ENCODE data around the gene MESP2.

MESP2 gene

GRCh38 chr15:89749054-89749453, 27.1 kb upstream of the MESP2 start:
- no peak for DNase-seq (ENCODE audit: low read depth)
- in situ Hi-C loops (cut with HindIII; ENCODE audit: low sequenced_read_pairs), result no loop called here
- no peak for TF ChIP-seq CTCF (IDR thresholded peaks at IDR 0.05; ENCODE audit: low read depth, low read length, missing control alignments)
- no peak overlapping the region for H3K4me3 ChIP-seq (ENCODE audit: low read depth, low read length)

DNA sequence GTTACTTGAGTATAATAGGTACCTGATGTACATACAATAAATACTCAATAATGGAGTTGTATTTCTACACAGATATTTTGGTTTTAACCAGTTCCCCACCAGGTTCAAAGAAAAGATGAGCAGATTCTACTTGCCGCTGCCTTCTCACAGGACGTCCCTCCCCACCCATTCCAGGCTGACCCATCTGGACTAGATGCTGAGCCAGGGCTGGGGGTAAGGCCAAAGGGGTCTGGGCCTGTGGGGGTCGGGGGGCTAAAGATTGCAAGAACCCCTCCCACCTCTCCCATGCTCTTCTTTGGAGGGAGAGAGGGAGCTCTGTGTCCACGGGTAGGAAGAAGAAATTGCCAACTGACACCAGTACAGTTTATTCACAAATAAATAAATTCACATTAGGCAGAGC, 26.6 kb upstream of the MESP2 start:
- H3K4me3 ChIP-seq (ENCODE audit: low read depth, low read length), result no peak overlapping the region
- no peak for TF ChIP-seq CTCF (IDR thresholded peaks at IDR 0.05; ENCODE audit: low read depth, low read length, missing control alignments)
- in situ Hi-C loops (cut with HindIII; ENCODE audit: low sequenced_read_pairs), result no loop called here
- DNase-seq (ENCODE audit: low read depth), result no peak

- no peak for TF ChIP-seq CTCF (IDR thresholded peaks at IDR 0.05; ENCODE audit: low read depth, low read length, missing control alignments)
- in situ Hi-C loops (cut with HindIII; ENCODE audit: low sequenced_read_pairs), result no loop called here
- peak overlapping the region; percentile 47 for H3K4me3 ChIP-seq (ENCODE audit: low read depth, low read length)
- no peak for DNase-seq (ENCODE audit: low read depth)
Measured at GRCh38 chr15:89749951-89750559, 26.1 kb upstream of the MESP2 start.

DNA sequence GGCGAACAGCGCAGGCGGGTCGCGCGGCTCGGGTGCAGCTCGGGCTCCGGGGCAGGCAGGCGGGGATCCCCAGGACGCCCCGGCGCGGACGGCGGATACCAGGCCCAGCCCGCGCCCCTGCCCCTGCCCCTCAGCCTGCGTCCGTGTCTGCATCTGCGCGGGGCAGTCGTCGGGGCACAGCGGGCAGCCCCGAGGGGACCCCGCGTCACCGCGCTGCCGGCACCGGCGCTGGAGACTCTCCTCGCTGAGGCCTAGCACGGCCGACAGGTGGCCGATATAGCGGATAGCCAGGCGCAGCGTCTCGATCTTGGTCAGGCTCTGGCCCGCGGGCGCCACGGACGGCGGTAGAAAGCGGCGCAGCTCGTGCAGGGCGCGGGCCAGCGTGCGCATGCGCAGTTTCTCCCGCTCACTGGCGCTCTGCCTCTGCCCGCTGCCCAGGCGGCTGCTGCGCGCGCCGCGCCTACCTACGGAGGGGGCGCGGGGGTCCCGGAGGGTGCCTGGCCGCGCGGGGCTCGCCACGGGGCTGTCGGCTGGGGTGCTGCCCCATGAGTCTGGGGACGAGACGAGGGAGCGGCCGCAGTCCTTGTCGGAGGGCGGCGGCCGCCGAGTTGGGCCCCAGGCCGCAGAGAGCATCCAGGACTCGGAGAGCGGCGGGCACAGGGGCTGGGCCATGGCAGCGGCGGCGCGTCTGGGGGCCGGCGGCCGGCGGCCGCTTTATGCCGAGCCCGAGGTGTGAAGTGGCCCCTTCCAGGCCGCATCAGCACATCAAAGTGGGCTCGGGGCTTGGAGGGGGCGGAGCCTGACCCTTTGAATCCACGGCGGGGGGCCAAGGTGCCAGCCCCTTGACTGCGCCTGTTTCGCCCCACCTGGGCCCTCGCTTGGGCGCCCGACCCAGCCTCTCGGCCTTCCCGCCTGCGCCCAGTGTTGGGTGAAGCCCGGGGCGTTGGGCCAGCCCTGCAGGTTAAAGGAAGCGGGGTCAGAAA, 25.3 kb upstream of the MESP2 start, which contains the start of gene MESP1:
Gene MESP1 (minus strand): TSS at position 690 of the 983 bp plus-strand sequence. CDS start 18 bp downstream, at position 672.
- peak; percentile 69 for TF ChIP-seq CTCF (IDR thresholded peaks at IDR 0.05; ENCODE audit: low read depth, low read length, missing control alignments)
- in situ Hi-C loops (cut with HindIII; ENCODE audit: low sequenced_read_pairs), result no loop called here
- H3K4me3 ChIP-seq (ENCODE audit: low read depth, low read length), result peak within 1 kb of the TSS; percentile 47
- peak; percentile 74 for DNase-seq (ENCODE audit: low read depth)

DNA sequence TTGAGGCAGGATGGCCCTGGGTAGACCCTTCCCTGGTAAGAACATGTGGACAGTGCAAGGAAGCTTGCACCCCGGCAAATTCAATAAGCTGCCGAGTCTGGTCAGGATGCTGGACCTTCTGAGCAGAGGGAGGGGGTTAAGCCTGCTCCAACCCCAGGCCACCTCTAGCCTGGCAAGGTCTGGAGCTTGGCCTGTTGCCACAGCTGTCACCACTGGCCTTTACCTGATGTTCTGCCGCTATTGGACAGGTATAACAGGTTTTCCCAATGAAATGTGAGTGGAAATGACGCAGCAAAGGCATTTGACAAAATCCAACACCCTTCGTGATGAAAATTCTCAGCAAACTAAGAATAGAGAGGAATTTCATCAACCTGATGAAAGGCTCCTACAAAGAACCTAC, 24.4 kb upstream of the MESP2 start:
- in situ Hi-C loops (cut with HindIII; ENCODE audit: low sequenced_read_pairs), result no loop called here
- TF ChIP-seq CTCF (IDR thresholded peaks at IDR 0.05; ENCODE audit: low read depth, low read length, missing control alignments), result no peak
- DNase-seq (ENCODE audit: low read depth), result no peak
- H3K4me3 ChIP-seq (ENCODE audit: low read depth, low read length), result no peak overlapping the region

GRCh38 chr15:89753855-89754254, 22.3 kb upstream of the MESP2 start:
- in situ Hi-C loops (cut with HindIII; ENCODE audit: low sequenced_read_pairs), result no loop called here
- no peak for TF ChIP-seq CTCF (IDR thresholded peaks at IDR 0.05; ENCODE audit: low read depth, low read length, missing control alignments)
- no peak overlapping the region for H3K4me3 ChIP-seq (ENCODE audit: low read depth, low read length)
- no peak for DNase-seq (ENCODE audit: low read depth)
